SK-N-SH (cell line): Measurements from ENCODE around the gene COL2A1. TPM values are rescaled to one million over a fixed set of nuclear protein-coding genes. Genes with fewer than 3 reads are reported as not detected.

ENCODE experiments used
- CTCF ChIA-PET: fragments of 300-600, 350-600 bp; formaldehyde crosslinking; extraction: SDS; loops from one replicate; lab custom pipeline; 2021; lab: Yijun Ruan, JAX
- POLR2A ChIA-PET: fragments of 350-600 bp; sonication (Branson Sonifier 250); formaldehyde crosslinking; extraction: SDS; loops from one replicate; lab custom pipeline; 2020; ENCODE audit warnings: antibody characterized with exemption, inconsistent platforms; lab: Yijun Ruan, JAX
- DNase-seq: peaks from one replicate; pipeline ENCODE4 v3.0.0; 2012
- H2AFZ ChIP-seq: fragments of 200-600 bp; sonication (generic); 2 replicates; pipeline ENCODE4 v1.8.1; 2016; ENCODE audit warnings: antibody characterized with exemption, mild to moderate bottlenecking, low read depth
- H3F3A ChIP-seq: fragments of 200-600 bp; sonication (generic); replicated peaks from 2 replicates; pipeline ENCODE3; 2016; ENCODE audit warnings: antibody characterized with exemption, mild to moderate bottlenecking; ENCODE audit not compliant: insufficient read depth
- H3K27ac ChIP-seq, 2 experiments: fragments of 200-500 bp in 1 of 2; fragments of 200-600 bp in 1 of 2; sonication (Bioruptor generic) in 1 of 2; sonication (generic), shearing (Covaris generic) in 1 of 2; 2 replicates each; pipeline versions ENCODE4 v1.5.1 to v1.6.1; 2014 to 2016; ENCODE audit warnings: low read depth in 2 of 2, inconsistent platforms in 1 of 2, low read length in 1 of 2, mild to moderate bottlenecking in 1 of 2, mixed read lengths in 1 of 2
- H3K27me3 ChIP-seq: fragments of 200-600 bp; sonication (generic), shearing (Covaris generic); 2 replicates; pipeline ENCODE4 v1.6.1; 2016; ENCODE audit warnings: mixed run types; ENCODE audit not compliant: insufficient read depth
- H3K36me3 ChIP-seq, 2 experiments: fragments of 200-500 bp in 1 of 2; fragments of 200-600 bp in 1 of 2; sonication (Bioruptor generic) in 1 of 2; sonication (generic) in 1 of 2; replicated peaks in 1 of 2; 2 replicates each; pipeline versions ENCODE3 to v1.5.1; 2014 to 2016; ENCODE audit warnings: low read length in 1 of 2, mild to moderate bottlenecking in 1 of 2; ENCODE audit not compliant: insufficient read depth in 2 of 2, control insufficient read depth in 1 of 2
- H3K4me1 ChIP-seq, 2 experiments: fragments of 200-500 bp in 1 of 2; fragments of 200-600 bp in 1 of 2; sonication (Bioruptor generic) in 1 of 2; sonication (generic), shearing (Covaris generic) in 1 of 2; 2 replicates each; pipeline versions ENCODE4 v1.5.1 to v1.6.1; 2014 to 2016; ENCODE audit warnings: low read depth in 1 of 2, low read length in 1 of 2, mixed run types in 1 of 2; ENCODE audit not compliant: insufficient read depth in 2 of 2, control insufficient read depth in 1 of 2
- H3K4me2 ChIP-seq: fragments of 200-600 bp; sonication (generic), shearing (Covaris generic); 2 replicates; pipeline ENCODE4 v1.6.1; 2017; ENCODE audit warnings: mixed run types
- H3K4me3 ChIP-seq, 2 experiments: fragments of 200-500 bp in 1 of 2; fragments of 200-600 bp in 1 of 2; sonication (Bioruptor generic) in 1 of 2; sonication (generic), shearing (Covaris generic) in 1 of 2; 2 replicates each; pipeline versions ENCODE4 v1.5.1 to v1.8.1; 2014 to 2016; ENCODE audit warnings: low read depth in 2 of 2, inconsistent platforms in 1 of 2, low read length in 1 of 2, mild to moderate bottlenecking in 1 of 2, mixed read lengths in 1 of 2, moderate library complexity in 1 of 2
- H3K79me2 ChIP-seq: fragments of 200-600 bp; sonication (generic); 2 replicates; pipeline ENCODE4 v1.8.1; 2017; ENCODE audit warnings: mild to moderate bottlenecking; ENCODE audit not compliant: insufficient read depth
- H3K9ac ChIP-seq: fragments of 200-600 bp; sonication (generic); 2 replicates; pipeline ENCODE4 v1.6.1; 2017; ENCODE audit warnings: mixed run types
- H3K9me2 ChIP-seq: fragments of 200-600 bp; sonication (generic); 2 replicates; pipeline ENCODE4 v1.6.1; 2017; ENCODE audit warnings: mixed run types
- H3K9me3 ChIP-seq: fragments of 200-600 bp; sonication (generic); 2 replicates; pipeline ENCODE4 v1.6.1; 2017; ENCODE audit warnings: mixed run types, mild to moderate bottlenecking, moderate library complexity
- H4K20me1 ChIP-seq: fragments of 200-600 bp; sonication (generic); 2 replicates; pipeline ENCODE4 v1.6.1; 2017; ENCODE audit warnings: mild to moderate bottlenecking, mixed run types; ENCODE audit not compliant: insufficient read depth
- ELF1 ChIP-seq: IDR thresholded peaks from 2 replicates; pipeline ENCODE4 v1.4.0; 2012
- EZH2phosphoT487 ChIP-seq: fragments of 200-600 bp; sonication (generic); IDR thresholded peaks from 2 replicates; pipeline ENCODE4 v1.6.1; 2017; ENCODE audit warnings: low read depth, mixed run types, mild to moderate bottlenecking, antibody characterized with exemption, moderate library complexity, borderline replicate concordance
- FOXJ3 ChIP-seq: sonication (generic); formaldehyde crosslinking; IDR thresholded peaks from 2 replicates; pipeline ENCODE4 v1.5.1; 2020; ENCODE audit warnings: mild to moderate bottlenecking, missing genetic modification reagents
- GATA2 ChIP-seq: sonication (generic); formaldehyde crosslinking; IDR thresholded peaks from 2 replicates; pipeline ENCODE4 v1.5.0; 2020; ENCODE audit warnings: mild to moderate bottlenecking, missing genetic modification reagents
- MEF2A ChIP-seq: IDR thresholded peaks from 2 replicates; pipeline ENCODE4 v1.4.0; 2012; ENCODE audit warnings: low read depth, borderline replicate concordance
- NRF1 ChIP-seq: IDR thresholded peaks from 2 replicates; pipeline ENCODE4 v1.6.1; 2012; ENCODE audit warnings: low read depth, mild to moderate bottlenecking, low read length
- PBX3 ChIP-seq: IDR thresholded peaks from 2 replicates; pipeline ENCODE4; 2012
- RAD21 ChIP-seq: IDR thresholded peaks from 2 replicates; pipeline ENCODE4 v1.6.1; 2012; ENCODE audit warnings: mild to moderate bottlenecking, low read length
- SIN3A ChIP-seq: IDR thresholded peaks from 2 replicates; pipeline ENCODE4 v1.6.1; 2012; ENCODE audit warnings: low read depth, mild to moderate bottlenecking, low read length, moderate library complexity, borderline replicate concordance
- SMC3 ChIP-seq: IDR thresholded peaks from 2 replicates; pipeline ENCODE4 v1.6.1; 2012; ENCODE audit warnings: low read depth, low read length, improper control_type of control experiment
- TAF1 ChIP-seq: IDR thresholded peaks from 2 replicates; pipeline ENCODE4 v1.6.1; 2012; ENCODE audit warnings: low read depth, mild to moderate bottlenecking, low read length, moderate library complexity, borderline replicate concordance
- YY1 ChIP-seq: IDR thresholded peaks from 2 replicates; pipeline ENCODE4 v1.4.0; 2012; ENCODE audit warnings: low read depth, mild to moderate bottlenecking
- ZBTB33 ChIP-seq: IDR thresholded peaks from 2 replicates; pipeline ENCODE4 v1.4.0; 2012; ENCODE audit warnings: low read depth, borderline replicate concordance
- WGBS: methylation state at CpG from one replicate; pipeline ENCODE4 v1.1.6; 2017; ENCODE audit warnings: low lambda C conversion rate; 5-methylcytosine and 5-hydroxymethylcytosine counted together
- polyA plus RNA-seq, 3 experiments: library from polyadenylated mRNA; depleted of rRNA; stranded (reverse); fragments of >200 nt; gene quantifications; 2 replicates each; pipeline ENCODE4 v1.2.3, GENCODE V29; 2012
- TF ChIP-seq, protein P1 (sequence below): IDR thresholded peaks from 2 replicates; pipeline ENCODE4 v1.4.0; 2012; ENCODE audit warnings: low read depth
- TF ChIP-seq, protein P2 (sequence below): IDR thresholded peaks from 2 replicates; pipeline ENCODE4 v1.6.1; 2012; ENCODE audit warnings: mild to moderate bottlenecking, low read depth, low read length, moderate library complexity

The COL2A1 gene
- polyA plus RNA-seq, 1 of the 3 experiments (the other 2 are of a cell fraction), result 0.02 TPM

DNA sequence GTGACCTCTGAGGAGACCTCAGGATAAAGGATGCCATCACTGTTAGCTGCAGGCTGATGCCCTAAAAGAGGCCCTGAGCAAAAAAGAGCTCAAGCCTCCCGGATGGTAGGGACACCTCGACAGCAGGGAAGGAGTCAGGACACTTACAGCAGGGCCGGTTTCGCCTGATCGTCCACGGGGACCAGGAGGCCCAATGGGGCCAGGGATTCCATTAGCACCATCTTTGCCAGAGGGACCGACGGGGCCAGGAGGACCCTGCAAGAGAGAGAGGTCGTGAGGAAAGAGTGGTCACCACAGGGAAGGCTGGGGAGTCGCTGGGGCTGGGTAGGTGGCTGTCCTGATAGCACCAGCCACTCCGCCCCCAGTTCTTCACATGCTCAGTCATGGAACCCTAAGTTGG is 28.5 kb downstream of the COL2A1 start:
- ChIA-PET POLR2A (no interaction called here), CTCF (interaction anchor here (0.8 to 2.1 kb wide), 4 partner anchors 13 to 643 kb away, joined by 3 to 10 read pairs (median 4); partner anchors contain the start of gene TMEM106C)
- Histone ChIP-seq H3K9ac (no peak overlapping the region), H3K9me3 (no peaks in the 10 kb centered on the region), H3K9me2 (no peaks in the 10 kb centered on the region), H4K20me1 (no peaks in the 10 kb centered on the region), H3K4me3 (no peak overlapping the region), H3K4me2 (no peak overlapping the region), H3K4me1 (peaks cover 0 to 10% of the 10 kb centered on the region in 2 experiments; a peak in 1 of 4 replicates), H2AFZ (no peak overlapping the region), H3K79me2 (no peaks in the 10 kb centered on the region), H3K36me3 (no peaks in the 10 kb centered on the region), H3K27me3 (no peaks in the 10 kb centered on the region), H3F3A (no peaks in the 10 kb centered on the region), H3K27ac (no peak overlapping the region)
- TF ChIP-seq ZBTB33, result no peak
- no peak for TF ChIP-seq SIN3A
- TF ChIP-seq FOXJ3 (CRISPR knock-in tag), result no peak
- 72% methylated on average over 10 of the region's 11 CpGs for WGBS
- DNase-seq, result no peak

DNA sequence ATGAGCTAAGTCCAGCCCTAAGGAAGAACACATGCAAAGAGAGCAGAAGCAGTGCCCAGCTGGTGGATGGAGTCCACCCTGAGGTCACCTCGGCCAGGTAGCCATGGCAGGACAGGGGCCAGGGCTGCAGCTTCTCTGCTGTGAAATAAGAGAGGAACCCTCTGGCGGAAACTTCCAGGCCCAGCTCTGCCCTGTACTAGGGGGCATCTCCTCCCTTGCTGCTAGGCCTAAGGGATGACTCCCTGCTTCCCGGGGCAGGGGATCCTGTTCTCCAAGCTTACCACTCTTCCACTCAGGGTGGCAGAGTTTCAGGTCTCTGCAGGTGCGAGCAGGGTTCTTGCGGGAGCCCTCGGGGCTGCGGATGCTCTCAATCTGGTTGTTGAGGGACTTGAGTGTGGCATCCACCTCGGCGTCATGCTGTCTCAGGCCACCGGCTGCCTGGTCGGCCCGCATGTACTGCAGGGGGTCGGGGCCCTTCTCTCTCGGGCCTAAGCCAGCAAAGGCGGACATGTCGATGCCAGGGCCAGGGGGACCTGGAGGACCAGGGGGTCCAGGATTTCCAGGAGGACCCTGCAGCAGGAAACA is 29.1 kb downstream of the COL2A1 start:
- Histone ChIP-seq H2AFZ (no peak overlapping the region), H3K79me2 (no peaks in the 10 kb centered on the region), H3K27ac (no peak overlapping the region), H3K4me1 (peaks cover 0 to 6% of the 10 kb centered on the region in 2 experiments; a peak in 1 of 4 replicates), H3K4me3 (no peak overlapping the region), H3K36me3 (no peaks in the 10 kb centered on the region), H4K20me1 (no peaks in the 10 kb centered on the region), H3K27me3 (no peaks in the 10 kb centered on the region), H3K9me3 (no peaks in the 10 kb centered on the region), H3K4me2 (no peak overlapping the region), H3F3A (no peaks in the 10 kb centered on the region), H3K9me2 (no peaks in the 10 kb centered on the region), H3K9ac (no peak overlapping the region)
- no peak for TF ChIP-seq RAD21
- TF ChIP-seq, protein P1, sequence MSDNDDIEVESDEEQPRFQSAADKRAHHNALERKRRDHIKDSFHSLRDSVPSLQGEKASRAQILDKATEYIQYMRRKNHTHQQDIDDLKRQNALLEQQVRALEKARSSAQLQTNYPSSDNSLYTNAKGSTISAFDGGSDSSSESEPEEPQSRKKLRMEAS, result no peak
- TF ChIP-seq ELF1, result no peak
- no peak for TF ChIP-seq GATA2 (CRISPR knock-in tag)
- TF ChIP-seq SMC3, result no peak
- no peak for TF ChIP-seq YY1
- TF ChIP-seq TAF1, result no peak
- TF ChIP-seq PBX3, result no peak
- TF ChIP-seq, protein P2, sequence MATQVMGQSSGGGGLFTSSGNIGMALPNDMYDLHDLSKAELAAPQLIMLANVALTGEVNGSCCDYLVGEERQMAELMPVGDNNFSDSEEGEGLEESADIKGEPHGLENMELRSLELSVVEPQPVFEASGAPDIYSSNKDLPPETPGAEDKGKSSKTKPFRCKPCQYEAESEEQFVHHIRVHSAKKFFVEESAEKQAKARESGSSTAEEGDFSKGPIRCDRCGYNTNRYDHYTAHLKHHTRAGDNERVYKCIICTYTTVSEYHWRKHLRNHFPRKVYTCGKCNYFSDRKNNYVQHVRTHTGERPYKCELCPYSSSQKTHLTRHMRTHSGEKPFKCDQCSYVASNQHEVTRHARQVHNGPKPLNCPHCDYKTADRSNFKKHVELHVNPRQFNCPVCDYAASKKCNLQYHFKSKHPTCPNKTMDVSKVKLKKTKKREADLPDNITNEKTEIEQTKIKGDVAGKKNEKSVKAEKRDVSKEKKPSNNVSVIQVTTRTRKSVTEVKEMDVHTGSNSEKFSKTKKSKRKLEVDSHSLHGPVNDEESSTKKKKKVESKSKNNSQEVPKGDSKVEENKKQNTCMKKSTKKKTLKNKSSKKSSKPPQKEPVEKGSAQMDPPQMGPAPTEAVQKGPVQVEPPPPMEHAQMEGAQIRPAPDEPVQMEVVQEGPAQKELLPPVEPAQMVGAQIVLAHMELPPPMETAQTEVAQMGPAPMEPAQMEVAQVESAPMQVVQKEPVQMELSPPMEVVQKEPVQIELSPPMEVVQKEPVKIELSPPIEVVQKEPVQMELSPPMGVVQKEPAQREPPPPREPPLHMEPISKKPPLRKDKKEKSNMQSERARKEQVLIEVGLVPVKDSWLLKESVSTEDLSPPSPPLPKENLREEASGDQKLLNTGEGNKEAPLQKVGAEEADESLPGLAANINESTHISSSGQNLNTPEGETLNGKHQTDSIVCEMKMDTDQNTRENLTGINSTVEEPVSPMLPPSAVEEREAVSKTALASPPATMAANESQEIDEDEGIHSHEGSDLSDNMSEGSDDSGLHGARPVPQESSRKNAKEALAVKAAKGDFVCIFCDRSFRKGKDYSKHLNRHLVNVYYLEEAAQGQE, result no peak
- TF ChIP-seq NRF1, result no peak
- TF ChIP-seq MEF2A, result no peak
- TF ChIP-seq EZH2phosphoT487, result no peak
- DNase-seq, result no peak
- CTCF ChIA-PET, result interaction anchor here (1.8 to 1.9 kb wide), 2 partner anchors 10 to 12 kb away, joined by 5 to 7 read pairs; partner anchors contain the start of gene TMEM106C
- POLR2A ChIA-PET, result no interaction called here
- 80% methylated on average over 8 of the region's 16 CpGs for WGBS
